ENCODE data around the gene XNDC1N. TPM values are rescaled to one million over a fixed set of nuclear protein-coding genes. Genes with fewer than 3 reads are reported as not detected.

Gene XNDC1N
- total RNA-seq, 8 experiments from 2014 or later, result 4.6 to 11.5 (median 7.1) TPM

DNA sequence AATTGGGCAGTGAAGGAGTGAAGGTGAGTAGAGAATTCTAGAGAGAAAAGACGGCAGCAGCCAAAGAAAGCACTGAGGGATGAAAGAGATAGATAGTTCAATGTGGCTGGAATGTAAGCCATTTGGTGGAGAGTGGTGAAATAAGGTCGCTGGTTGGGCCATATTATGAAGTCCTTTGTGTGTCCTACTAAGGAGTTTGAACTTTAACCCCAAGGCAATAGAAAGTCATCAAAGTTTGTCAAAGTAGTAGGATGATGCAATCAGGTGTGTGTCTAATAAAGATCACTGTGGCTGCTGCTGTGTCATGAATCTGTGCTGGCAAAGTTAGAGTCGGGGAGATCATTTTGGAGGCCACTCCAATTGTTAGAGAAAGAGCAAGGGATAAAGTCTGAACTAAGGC is 19.1 kb upstream of the XNDC1N start:
- in situ Hi-C loops (cut with MboI; ENCODE audit: low pct_unique_long_range_greater_than_20kb in 2 of 9, low sequenced_read_pairs in 9 of 9, unreplicated experiment in 9 of 9), result no loop called here

DNA sequence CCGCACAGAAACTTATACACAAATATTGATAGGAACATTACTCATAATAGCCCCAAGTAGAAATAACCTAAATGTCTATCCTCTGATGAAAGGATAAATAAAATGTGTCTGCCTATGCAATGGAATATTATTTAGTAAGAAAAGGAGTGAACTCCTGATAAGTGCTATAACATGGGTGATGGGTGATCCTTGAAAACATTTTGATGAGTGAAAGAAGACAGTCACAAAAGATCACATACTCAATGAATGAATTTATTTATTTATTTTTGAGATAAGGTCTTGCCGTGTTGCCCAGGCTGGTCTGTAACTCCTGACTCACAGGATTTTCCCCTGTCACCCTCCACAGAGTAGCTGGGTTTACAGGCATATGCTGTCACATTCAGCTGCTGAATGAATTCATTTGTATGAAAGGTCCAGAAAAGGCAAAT is 17.8 kb upstream of the XNDC1N start:
- 33 to 100% (median 87%) methylated on average over 1 to 2 of the region's 2 CpGs for WGBS, 10 experiments
- no peak overlapping the region for H3K27ac ChIP-seq
- ATAC-seq (replicated peaks in 6 of 8), result peak in 1 of 8 experiments; percentile 18
- H3K4me3 ChIP-seq, result no peak overlapping the region
- in situ Hi-C loops (cut with MboI; ENCODE audit: low pct_unique_long_range_greater_than_20kb in 2 of 9, low sequenced_read_pairs in 9 of 9, unreplicated experiment in 9 of 9), result no loop called here
- peaks cover 0 to 8% of the 10 kb centered on the region in 2 donors for H3K4me1 ChIP-seq (replicated peaks in 1 of 2)

More for the DNA sequence above, 19.1 kb upstream of the XNDC1N start:
- Histone ChIP-seq H3K4me3 (no peak overlapping the region), H3K27ac (no peak overlapping the region), H3K4me1 (replicated peaks in 1 of 2) (peaks cover 0 to 8% of the 10 kb centered on the region in 2 donors)
- no peak for ATAC-seq (replicated peaks in 6 of 8)
- WGBS, 10 experiments, result 42 to 100% (median 82%) methylated on average over 1 to 3 of the region's 3 CpGs; no CpG with 5 or more reads in 1 of the 10 experiments

DNA sequence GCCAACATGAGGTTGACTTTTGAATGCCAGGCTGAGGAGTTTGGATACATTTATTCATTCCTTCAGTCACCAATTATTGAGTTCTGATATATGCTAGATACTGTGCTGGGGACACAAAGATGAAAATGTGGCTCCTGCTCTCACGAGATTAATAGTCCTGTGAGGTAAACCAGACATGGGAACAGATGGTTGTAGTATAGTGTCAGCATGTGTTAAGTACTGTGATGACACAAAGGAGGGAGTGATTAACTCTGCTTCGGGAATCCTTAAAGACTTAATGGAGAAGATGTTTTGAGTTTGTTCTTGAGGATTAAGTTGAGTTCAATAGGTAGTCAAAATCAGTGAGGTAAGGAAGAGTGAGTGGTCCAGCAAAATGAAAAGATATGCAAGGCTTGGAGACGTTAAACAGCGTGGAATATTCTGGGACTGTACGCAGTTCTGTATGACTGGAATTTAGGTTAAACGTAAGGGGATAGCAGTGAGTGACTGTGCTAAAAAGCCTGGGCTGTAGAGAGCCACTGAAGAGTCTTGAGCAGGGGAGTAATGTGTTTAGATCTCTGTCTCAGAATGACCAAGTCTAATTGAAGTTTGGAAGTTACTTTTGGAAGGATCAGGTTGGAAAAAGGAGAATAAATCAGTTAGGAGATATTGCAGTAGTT is 12.3 kb upstream of the XNDC1N start:
- WGBS, 10 experiments, result 51 to 100% (median 85%) methylated on average over 2 to 6 of the region's 6 CpGs; no CpG with 5 or more reads in 1 of the 10 experiments
- H3K4me3 ChIP-seq, result no peak overlapping the region
- H3K4me1 ChIP-seq (replicated peaks in 1 of 2), result peaks cover 0 to 5% of the 10 kb centered on the region in 2 donors
- ATAC-seq (replicated peaks in 6 of 8), result no peak
- H3K27ac ChIP-seq, result no peak overlapping the region
- in situ Hi-C loops (cut with MboI; ENCODE audit: low pct_unique_long_range_greater_than_20kb in 2 of 9, low sequenced_read_pairs in 9 of 9, unreplicated experiment in 9 of 9), result no loop called here

DNA sequence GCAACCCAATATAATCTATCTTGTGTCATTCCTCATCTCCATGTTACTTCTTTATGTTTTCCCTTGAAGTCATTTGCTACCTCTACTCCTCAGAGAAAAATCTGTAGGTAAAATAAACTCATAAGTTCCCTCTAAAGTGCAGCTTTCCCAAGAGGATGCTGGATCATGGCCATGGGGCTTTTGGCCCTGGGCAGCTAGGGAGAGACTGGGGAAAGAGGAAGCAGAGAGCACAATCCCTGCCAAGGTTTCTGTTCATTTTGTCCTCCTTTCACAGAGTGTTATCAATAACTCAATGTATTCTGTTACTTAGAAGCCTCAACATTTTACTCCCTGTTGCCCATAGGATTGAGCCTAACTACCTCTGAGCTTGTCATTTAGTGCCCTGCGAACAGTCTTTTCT is 9.4 kb upstream of the XNDC1N start:
- ATAC-seq (replicated peaks in 6 of 8), result no peak
- in situ Hi-C loops (cut with MboI; ENCODE audit: low pct_unique_long_range_greater_than_20kb in 2 of 9, low sequenced_read_pairs in 9 of 9, unreplicated experiment in 9 of 9), result no loop called here
- Histone ChIP-seq H3K27ac (no peak overlapping the region), H3K4me1 (replicated peaks in 1 of 2) (peaks cover 0 to 5% of the 10 kb centered on the region in 2 donors), H3K4me3 (no peak overlapping the region)
- WGBS, 10 experiments, result 83 to 100% (median 100%) methylated on average over 1 of the region's 1 CpG; no CpG with 5 or more reads in 5 of the 10 experiments

DNA sequence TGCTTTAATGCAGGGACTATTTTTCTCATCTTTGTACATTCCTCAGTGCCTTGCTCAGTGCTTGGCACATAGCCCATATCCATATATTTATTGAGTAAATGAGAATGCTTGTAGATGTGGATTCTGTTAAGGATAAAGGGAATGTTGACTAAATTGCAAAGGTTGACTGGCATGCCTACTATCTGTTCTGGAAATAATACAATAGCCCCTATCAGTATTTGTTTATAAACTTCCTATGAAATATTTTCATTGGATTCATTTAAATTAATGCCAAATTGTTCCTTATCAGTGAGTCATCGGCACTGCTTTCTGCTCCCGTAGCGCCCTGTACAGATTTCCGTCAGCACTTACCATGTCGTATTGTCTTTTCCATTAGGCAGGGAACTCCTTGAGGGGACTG is 8.4 kb upstream of the XNDC1N start:
- WGBS, 10 experiments, result 0 to 100% (median 80%) methylated on average over 1 to 5 of the region's 5 CpGs; no CpG with 5 or more reads in 1 of the 10 experiments
- in situ Hi-C loops (cut with MboI; ENCODE audit: low pct_unique_long_range_greater_than_20kb in 2 of 9, low sequenced_read_pairs in 9 of 9, unreplicated experiment in 9 of 9), result no loop called here
- Histone ChIP-seq H3K27ac (no peak overlapping the region), H3K4me3 (no peak overlapping the region), H3K4me1 (replicated peaks in 1 of 2) (peaks cover 0 to 5% of the 10 kb centered on the region in 2 donors)
- no peak for ATAC-seq (replicated peaks in 6 of 8)

DNA sequence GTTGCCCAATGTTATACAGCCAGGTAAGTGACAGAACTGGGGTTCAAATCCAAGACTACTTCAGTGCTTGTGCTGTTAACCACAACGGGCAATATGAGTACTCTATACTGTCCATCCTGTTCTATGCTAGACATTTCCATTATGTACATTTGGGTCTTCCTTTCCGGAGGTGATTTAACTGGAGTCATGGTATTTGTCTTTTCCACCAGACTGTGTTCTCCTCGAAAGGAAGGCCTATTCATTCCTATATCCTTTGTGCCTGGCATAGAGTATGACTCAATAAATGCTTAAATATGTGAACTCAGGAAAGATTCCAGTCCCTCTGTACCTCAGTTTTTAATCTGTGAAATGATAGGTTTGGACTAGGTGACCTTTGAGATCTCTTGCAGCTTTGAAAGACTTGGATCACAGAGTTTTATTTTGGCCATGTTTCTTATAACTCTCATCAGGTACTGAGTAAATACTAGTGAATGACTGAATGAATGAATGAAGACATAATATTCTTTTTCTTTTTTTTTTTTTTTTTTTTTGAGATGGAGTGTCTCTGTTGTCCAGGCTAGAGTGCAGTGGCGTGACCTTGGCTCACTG is 7.0 kb upstream of the XNDC1N start:
- in situ Hi-C loops (cut with MboI; ENCODE audit: low pct_unique_long_range_greater_than_20kb in 2 of 9, low sequenced_read_pairs in 9 of 9, unreplicated experiment in 9 of 9), result no loop called here
- Histone ChIP-seq H3K27ac (no peak overlapping the region), H3K4me3 (no peak overlapping the region), H3K4me1 (replicated peaks in 1 of 2) (peaks cover 0 to 5% of the 10 kb centered on the region in 2 donors)
- 42 to 100% (median 85%) methylated on average over 2 to 3 of the region's 4 CpGs; no CpG with 5 or more reads in 2 of the 10 experiments for WGBS, 10 experiments
- no peak for ATAC-seq (replicated peaks in 6 of 8)

DNA sequence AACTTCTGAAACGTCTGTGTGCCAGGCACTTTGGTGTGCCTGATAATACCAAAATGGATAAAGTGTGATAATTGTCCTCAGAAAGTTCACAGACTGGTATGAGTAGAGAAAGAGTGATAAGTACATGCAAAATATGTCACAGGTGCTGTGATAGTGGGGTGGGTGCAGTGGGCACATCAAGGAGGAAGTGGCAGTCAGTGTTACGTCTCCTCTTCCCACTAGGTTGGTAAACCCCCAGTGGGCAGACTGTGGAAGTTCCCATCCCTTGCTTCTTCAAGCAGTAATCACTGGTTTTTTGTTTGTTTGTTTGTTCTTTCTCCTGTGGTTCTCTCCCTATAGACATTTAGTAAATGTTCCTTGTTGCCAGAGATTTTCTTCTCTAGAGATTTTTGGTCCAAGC is 5.8 kb upstream of the XNDC1N start:
- ATAC-seq (replicated peaks in 6 of 8), result no peak
- in situ Hi-C loops (cut with MboI; ENCODE audit: low pct_unique_long_range_greater_than_20kb in 2 of 9, low sequenced_read_pairs in 9 of 9, unreplicated experiment in 9 of 9), result no loop called here
- Histone ChIP-seq H3K4me1 (replicated peaks in 1 of 2) (peaks cover 7 to 8% of the 10 kb centered on the region in 2 donors), H3K4me3 (no peak overlapping the region), H3K27ac (no peak overlapping the region)
- WGBS, 10 experiments, result 38 to 100% (median 80%) methylated on average over 1 to 2 of the region's 2 CpGs; no CpG with 5 or more reads in 1 of the 10 experiments

DNA sequence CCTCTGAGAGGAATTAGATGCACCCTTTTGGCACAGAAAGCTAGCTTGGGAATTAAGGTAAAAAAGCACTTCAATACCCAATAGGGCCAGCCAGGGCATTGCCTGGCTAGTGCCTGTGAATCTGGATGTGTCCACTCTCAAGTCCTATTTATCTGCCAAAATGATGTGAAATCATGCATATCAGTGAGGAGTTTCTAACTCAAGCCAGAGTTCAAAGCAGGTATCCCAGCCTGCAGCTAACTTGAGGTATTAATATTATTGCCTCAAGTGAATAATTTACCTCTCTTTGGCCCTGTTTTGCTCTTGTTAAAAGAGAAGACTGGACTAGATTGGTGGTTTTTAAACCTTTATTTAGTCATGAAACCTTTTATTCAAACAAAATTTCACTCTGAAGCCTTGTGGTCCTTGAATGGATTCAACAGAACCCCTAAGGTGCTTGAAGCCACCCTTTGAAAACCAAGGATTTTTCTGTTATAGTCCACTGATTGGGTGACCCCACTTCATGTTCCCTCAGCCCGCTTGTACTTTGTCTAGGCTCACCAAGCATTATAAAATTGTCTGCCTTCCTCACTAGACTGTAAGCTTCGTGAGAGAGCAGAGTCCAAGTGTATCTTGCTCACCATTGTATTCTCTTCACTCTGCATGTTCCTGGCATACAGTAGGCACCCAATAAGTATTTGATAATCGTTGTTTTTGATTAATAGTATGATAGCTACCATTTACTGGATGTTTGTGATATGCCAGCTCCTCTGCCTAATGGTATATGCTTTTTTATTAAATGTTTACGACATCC is 4.9 kb upstream of the XNDC1N start:
- ATAC-seq (replicated peaks in 6 of 8), result no peak
- 68 to 100% (median 97%) methylated on average over 1 to 4 of the region's 4 CpGs; no CpG with 5 or more reads in 1 of the 10 experiments for WGBS, 10 experiments
- Histone ChIP-seq H3K27ac (no peak overlapping the region), H3K4me1 (replicated peaks in 1 of 2) (peaks cover 7 to 8% of the 10 kb centered on the region in 2 donors), H3K4me3 (no peak overlapping the region)
- in situ Hi-C loops (cut with MboI; ENCODE audit: low pct_unique_long_range_greater_than_20kb in 2 of 9, low sequenced_read_pairs in 9 of 9, unreplicated experiment in 9 of 9), result no loop called here

DNA sequence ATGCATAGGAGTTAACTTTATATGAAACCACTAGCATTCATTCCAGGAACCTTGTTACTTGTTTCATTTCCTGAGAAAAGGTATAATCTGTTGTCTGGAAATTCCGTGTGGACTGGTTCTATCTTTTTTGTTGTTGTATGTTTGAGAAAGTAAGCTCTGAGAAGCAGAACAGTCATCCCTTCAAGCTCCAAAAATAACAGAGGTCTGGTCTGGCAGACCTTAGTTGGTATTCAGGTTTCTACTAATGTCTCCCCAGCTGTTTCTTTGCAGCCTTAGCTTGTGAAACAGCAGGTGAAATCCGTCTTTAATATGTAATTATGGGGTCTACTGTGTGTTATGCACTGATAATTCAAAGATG is 2.8 kb upstream of the XNDC1N start:
- Histone ChIP-seq H3K4me1 (replicated peaks in 1 of 2) (peaks cover 8 to 10% of the 10 kb centered on the region in 2 donors), H3K4me3 (no peak overlapping the region), H3K27ac (no peak overlapping the region)
- 0 to 87% (median 82%) methylated on average over 1 to 2 of the region's 2 CpGs; no CpG with 5 or more reads in 5 of the 10 experiments for WGBS, 10 experiments
- no peak for ATAC-seq (replicated peaks in 6 of 8)
- in situ Hi-C loops (cut with MboI; ENCODE audit: low pct_unique_long_range_greater_than_20kb in 2 of 9, low sequenced_read_pairs in 9 of 9, unreplicated experiment in 9 of 9), result no loop called here

DNA sequence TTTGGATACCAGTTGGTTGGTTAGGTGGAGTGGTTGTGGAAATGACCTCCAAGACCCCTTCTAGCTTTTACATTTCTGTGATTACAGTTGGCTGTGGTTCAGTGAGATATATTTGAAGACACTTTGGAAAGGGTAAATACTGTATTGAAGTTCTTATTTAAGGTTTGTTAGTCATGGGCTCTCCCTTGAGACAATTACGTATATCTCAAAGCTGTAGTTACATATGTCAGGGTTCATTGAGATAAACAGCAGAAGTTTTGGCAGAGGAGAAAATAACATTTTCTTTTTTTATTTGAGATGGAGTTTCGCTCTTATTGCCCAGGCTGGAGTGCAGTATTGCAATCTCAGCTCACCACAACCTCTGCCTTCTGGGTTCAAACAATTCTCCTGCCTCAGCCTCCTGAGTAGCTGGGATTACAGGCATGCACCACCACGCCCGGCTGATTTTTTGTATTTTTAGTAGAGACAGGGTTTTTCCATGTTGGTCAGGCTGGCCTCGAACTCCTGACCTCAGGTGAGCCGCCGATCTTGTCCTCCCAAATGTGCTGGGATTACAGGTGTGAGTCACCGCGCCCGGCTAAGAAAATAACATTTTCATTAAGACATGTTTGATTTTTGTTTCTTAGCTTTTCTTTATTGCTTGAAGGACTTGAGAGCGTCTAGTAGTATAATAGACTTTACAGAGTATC is 2.3 kb upstream of the XNDC1N start:
- no peak overlapping the region for H3K27ac ChIP-seq
- WGBS, 10 experiments, result 42 to 100% (median 73%) methylated on average over 2 to 10 of the region's 11 CpGs; no CpG with 5 or more reads in 1 of the 10 experiments

DNA sequence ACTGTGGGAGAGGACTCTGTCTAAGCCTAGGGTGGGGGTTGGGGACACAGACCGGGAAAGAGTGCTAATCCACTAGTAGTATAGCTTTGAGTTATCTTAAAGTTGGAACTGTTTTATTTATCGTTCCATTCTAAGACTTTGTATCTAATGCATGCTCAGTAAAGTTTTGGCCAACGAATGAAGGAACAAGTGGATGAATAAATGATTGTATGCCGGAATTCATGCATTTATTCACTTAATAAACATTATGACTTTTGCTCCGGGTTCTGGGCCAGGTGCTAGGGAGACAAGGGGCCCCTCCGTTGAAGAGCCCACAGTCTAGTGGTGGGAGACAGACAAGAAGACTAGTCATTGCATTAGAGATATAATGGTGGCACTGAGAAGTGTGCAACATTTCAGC is 1.1 kb upstream of the XNDC1N start:
- Histone ChIP-seq H3K27ac (peak overlapping the region; percentile 76 to 97), H3K4me3 (peak overlapping the region; percentile 56 to 97 (median 83)), H3K4me1 (replicated peaks in 1 of 2) (peaks cover 8 to 10% of the 10 kb centered on the region in 2 donors)
- WGBS, 10 experiments, result 0 to 5% (median 0%) methylated on average over 1 to 5 of the region's 6 CpGs; no CpG with 5 or more reads in 2 of the 10 experiments
- ATAC-seq (replicated peaks in 6 of 8), result peak in 1 of 8 experiments; percentile 0
- in situ Hi-C loops (cut with MboI; ENCODE audit: low pct_unique_long_range_greater_than_20kb in 2 of 9, low sequenced_read_pairs in 9 of 9, unreplicated experiment in 9 of 9), result no loop called here

More for the DNA sequence above, 2.3 kb upstream of the XNDC1N start:
- ATAC-seq (replicated peaks in 6 of 8), result no peak
- Histone ChIP-seq H3K4me3 (peak overlapping the region in 1 of 5 donors; percentile 78), H3K4me1 (replicated peaks in 1 of 2) (peaks cover 8 to 10% of the 10 kb centered on the region in 2 donors)
- in situ Hi-C loops (cut with MboI; ENCODE audit: low pct_unique_long_range_greater_than_20kb in 2 of 9, low sequenced_read_pairs in 9 of 9, unreplicated experiment in 9 of 9), result no loop called here

DNA sequence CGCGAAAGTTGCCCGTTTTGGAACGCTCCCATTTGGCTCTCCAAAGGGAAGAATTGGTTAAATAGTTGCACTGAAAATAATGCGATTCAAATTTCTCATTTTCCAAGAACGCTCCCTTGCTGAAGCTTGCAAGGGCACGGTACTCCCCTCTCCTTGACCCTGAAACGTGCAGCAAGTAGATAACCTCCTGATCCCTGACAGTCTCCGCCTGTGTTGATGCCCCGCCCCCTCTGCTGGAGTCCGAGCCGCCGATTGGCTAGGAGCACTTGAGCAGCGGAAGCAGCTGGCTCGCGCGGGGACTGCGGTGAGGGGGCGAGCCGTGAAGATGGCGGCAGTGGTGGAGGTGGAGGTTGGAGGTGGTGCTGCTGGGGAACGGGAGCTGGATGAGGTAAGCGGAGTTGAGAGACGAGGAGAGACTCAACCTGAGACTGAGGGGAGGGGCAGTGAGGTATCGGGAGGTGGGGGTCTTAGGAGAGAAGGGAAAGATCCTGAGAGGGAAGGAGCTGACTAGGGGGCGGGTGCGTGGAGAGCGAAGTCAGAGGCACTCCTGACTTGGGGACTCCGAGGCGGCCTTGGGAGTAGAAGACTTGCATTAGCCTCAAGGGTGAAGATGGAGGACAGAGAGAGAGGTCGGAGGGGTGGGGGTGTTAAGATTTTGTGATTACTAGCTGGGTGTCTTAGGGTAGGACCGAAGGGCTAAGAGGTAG is 496 bp upstream of the XNDC1N start, which contains the start of gene RNF121:
Gene RNF121, plus strand, starts transcription at position 310 of the 707 bp plus-strand sequence. Its CDS starts 16 bp downstream, at position 326.
- Histone ChIP-seq H3K4me1 (replicated peaks in 1 of 2) (peaks cover 8 to 10% of the 10 kb centered on the region in 2 donors), H3K4me3 (peak within 1 kb of the TSS; percentile 56 to 97 (median 83)), H3K27ac (peak within 1 kb of the TSS; percentile 76 to 97)
- in situ Hi-C loops (cut with MboI; ENCODE audit: low pct_unique_long_range_greater_than_20kb in 2 of 9, low sequenced_read_pairs in 9 of 9, unreplicated experiment in 9 of 9), result no loop called here
- WGBS, 10 experiments, result 0 to 4% (median 0%) methylated on average over 1 to 14 of the region's 32 CpGs; no CpG with 5 or more reads in 3 of the 10 experiments
- peak; percentile 97 to 98 (median 97) for ATAC-seq (replicated peaks in 6 of 8)

Measured in motor neuron (in vitro differentiated cells).